Activated CD8-positive, alpha-beta memory T cell treated with anti-CD3 and anti-CD28 coated beads, Interleukin-2, amount 50 U/mL, for 1 hour (primary cell): ENCODE results near the gene HSPA6.
"Not testable (repeated sequence)": the region's sequence is repeated elsewhere in the genome, so short reads cannot be mapped to it uniquely, and the experiment has no call there.

Experiments
- DNase-seq: peaks from one replicate; pipeline ENCODE4 v3.0.0-alpha.2; 2020; ENCODE audit errors: extremely low read depth

The HSPA6 gene

GRCh38 chr1:161503394-161503748 lies 21.0 kb upstream of the HSPA6 start:
- no peak for DNase-seq

GRCh38 chr1:161505686-161506085 lies 18.7 kb upstream of the HSPA6 start:
- DNase-seq = no peak

- no peak for DNase-seq
These were observed 17.8 kb upstream of the HSPA6 start for GRCh38 chr1:161506336-161507223.

GRCh38 chr1:161510477-161510876 lies 13.9 kb upstream of the HSPA6 start:
- DNase-seq = no peak

- DNase-seq = no peak
These were observed 13.2 kb upstream of the HSPA6 start for GRCh38 chr1:161511018-161511755.

GRCh38 chr1:161511756-161512060 lies 12.6 kb upstream of the HSPA6 start:
- no peak for DNase-seq

- DNase-seq = not testable (repeated sequence)
These were observed 11.5 kb upstream of the HSPA6 start for GRCh38 chr1:161512636-161513447.

- DNase-seq = not testable (repeated sequence)
These were observed 10.9 kb upstream of the HSPA6 start for GRCh38 chr1:161513448-161513780.

GRCh38 chr1:161513953-161514352 lies 10.4 kb upstream of the HSPA6 start:
- DNase-seq = not testable (repeated sequence)

- not testable (repeated sequence) for DNase-seq
These were observed 1.1 kb upstream of the HSPA6 start for GRCh38 chr1:161523041-161523816.

GRCh38 chr1:161524742-161525291 lies 477 bp downstream of the HSPA6 start:
- not testable (repeated sequence) for DNase-seq

- not testable (repeated sequence) for DNase-seq
These were observed 981 bp downstream of the HSPA6 start for GRCh38 chr1:161525321-161525720.

- not testable (repeated sequence) for DNase-seq
These were observed 1.6 kb downstream of the HSPA6 start for GRCh38 chr1:161525918-161526317.

- DNase-seq = not testable (repeated sequence)
These were observed 4.2 kb downstream of the HSPA6 start for GRCh38 chr1:161528550-161528949.

GRCh38 chr1:161529463-161530104 lies 5.2 kb downstream of the HSPA6 start:
- DNase-seq = not testable (repeated sequence)

- DNase-seq = peak; percentile 34
These were observed 5.8 kb downstream of the HSPA6 start for GRCh38 chr1:161530158-161530557.

GRCh38 chr1:161530671-161531641 lies 6.6 kb downstream of the HSPA6 start:
- DNase-seq = peak; percentile 81

GRCh38 chr1:161531986-161532643 lies 7.8 kb downstream of the HSPA6 start:
- no peak for DNase-seq
